Measurements from ENCODE around the gene SESTD1.

DNA sequence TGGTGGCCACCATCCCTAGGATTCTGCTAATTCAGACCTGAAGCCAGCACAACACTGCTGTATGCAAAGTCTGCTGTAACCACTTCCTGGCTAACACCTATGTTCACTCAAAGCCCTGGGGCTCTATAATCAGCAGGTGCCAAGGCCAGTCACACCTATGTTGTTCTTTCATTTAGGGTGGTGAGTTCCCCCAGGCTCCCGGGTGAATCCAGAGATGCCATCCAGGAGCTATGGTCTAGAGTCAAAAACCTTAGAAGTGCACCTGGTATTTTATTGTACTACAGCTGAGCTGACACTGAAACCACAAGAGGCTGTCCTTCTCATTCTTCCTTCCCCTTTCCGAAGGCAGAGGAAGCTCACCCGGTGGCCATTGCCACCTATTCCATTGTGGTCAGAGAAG, 168.5 kb downstream of the SESTD1 start:
- TF ChIP-seq, protein P1, sequence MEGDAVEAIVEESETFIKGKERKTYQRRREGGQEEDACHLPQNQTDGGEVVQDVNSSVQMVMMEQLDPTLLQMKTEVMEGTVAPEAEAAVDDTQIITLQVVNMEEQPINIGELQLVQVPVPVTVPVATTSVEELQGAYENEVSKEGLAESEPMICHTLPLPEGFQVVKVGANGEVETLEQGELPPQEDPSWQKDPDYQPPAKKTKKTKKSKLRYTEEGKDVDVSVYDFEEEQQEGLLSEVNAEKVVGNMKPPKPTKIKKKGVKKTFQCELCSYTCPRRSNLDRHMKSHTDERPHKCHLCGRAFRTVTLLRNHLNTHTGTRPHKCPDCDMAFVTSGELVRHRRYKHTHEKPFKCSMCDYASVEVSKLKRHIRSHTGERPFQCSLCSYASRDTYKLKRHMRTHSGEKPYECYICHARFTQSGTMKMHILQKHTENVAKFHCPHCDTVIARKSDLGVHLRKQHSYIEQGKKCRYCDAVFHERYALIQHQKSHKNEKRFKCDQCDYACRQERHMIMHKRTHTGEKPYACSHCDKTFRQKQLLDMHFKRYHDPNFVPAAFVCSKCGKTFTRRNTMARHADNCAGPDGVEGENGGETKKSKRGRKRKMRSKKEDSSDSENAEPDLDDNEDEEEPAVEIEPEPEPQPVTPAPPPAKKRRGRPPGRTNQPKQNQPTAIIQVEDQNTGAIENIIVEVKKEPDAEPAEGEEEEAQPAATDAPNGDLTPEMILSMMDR (IDR thresholded peaks at IDR 0.05; ENCODE audit: low read length), result no peak
- no peak for TF ChIP-seq EZH2 (IDR thresholded peaks at IDR 0.05; ENCODE audit: borderline replicate concordance, low read length)

Data from OCI-LY1 (cell line).